Activated T-helper 1 cell treated with anti-CD3 and anti-CD28 coated beads, Interleukin-2, amount 50 U/mL, for 16 hours (primary cell): ENCODE data around the gene GNAL.

Experiments
- DNase-seq, 2 donors: peaks; one replicate each; pipeline ENCODE4 v3.0.0-alpha.2; 2020; ENCODE audit warnings: low read depth in 1 of 2, low spot score in 1 of 2

The GNAL gene

DNA sequence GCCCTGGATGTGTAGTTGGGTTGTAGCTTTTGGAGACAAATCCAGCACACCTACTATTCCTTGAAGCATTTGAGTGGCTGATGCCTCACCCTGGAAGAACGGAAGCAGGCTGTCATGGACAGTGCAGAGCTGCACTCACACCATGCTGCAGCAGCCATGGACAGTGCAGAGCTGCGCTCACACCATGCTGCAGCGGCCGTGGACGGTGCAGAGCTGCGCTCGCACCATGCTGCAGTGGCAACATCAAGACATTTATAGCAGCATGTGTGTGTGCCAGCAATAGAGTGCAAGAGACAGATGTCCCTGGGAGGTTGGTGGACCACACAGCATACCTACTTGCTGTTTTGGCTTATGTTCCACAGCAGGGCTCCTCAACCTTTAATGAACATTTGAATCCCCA, 30.6 kb downstream of the GNAL start:
- no peak for DNase-seq

DNA sequence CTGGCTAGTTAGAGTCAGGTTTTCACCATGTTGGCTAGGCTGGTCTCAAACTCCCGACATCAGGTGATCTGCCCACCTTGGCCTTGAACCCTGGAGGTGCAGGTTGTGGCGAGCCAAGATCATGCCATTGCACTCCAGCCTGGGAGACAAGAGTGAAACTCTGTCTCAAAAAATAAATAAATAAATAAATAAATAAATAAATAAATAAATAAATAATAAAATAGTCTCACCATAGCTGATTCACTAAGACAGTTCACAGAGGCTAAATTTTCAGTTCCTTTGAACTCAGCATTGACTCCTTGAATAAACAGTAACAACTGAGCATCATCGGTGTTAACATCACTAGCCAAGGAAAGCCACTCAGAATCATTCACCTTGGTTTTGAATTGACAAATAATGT, 32.7 kb downstream of the GNAL start:
- DNase-seq: no peak

DNA sequence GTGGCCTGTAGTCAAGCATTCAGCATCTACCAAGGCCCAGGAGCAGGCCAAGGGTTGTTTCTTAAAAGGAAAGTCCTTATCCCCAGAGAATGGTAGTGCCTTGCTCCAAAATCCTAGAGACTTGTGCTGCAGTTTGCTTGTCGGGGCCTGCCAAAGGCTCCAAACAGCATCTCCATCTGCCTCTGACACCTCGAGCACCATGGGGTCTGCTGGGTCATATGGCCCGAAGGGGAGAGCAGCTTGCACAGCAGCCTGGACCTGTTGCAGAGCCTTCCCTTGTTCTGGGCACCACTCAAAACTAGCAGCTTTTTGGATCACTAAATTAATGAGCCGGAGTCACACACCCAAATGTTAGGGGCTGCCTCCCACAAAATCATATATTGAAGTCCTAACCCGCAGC, 35.7 kb downstream of the GNAL start:
- DNase-seq: no peak

GRCh38 chr18:11726556-11726955, 37.5 kb downstream of the GNAL start:
- DNase-seq: no peak

GRCh38 chr18:11728249-11728648, 39.2 kb downstream of the GNAL start:
- no peak for DNase-seq

GRCh38 chr18:11729556-11729955, 40.5 kb downstream of the GNAL start:
- DNase-seq: no peak

- peak; percentile 38 to 54 for DNase-seq
Measured at GRCh38 chr18:11733031-11733430, 44.0 kb downstream of the GNAL start.

- DNase-seq: no peak
Measured at GRCh38 chr18:11736656-11737055, 47.6 kb downstream of the GNAL start.

DNA sequence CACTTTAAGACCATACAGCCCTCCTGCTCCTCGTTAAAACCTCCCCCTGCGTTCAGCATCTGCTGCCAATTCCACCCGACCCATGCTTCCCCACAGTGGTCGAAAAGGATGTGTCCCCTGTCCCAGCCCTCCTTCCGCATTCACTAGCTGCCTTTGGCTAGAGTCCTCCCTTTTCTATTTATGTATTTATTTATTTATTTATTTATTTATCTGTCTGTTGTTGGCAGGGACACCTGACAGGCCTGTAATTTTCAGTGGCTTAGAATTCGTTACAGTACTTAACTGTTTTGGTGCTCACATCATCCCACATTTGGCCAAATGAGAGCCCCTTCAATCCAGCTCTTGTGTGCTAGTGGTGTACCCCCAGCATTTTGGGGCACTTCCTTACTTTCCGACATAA, 50.8 kb downstream of the GNAL start:
- DNase-seq: no peak

DNA sequence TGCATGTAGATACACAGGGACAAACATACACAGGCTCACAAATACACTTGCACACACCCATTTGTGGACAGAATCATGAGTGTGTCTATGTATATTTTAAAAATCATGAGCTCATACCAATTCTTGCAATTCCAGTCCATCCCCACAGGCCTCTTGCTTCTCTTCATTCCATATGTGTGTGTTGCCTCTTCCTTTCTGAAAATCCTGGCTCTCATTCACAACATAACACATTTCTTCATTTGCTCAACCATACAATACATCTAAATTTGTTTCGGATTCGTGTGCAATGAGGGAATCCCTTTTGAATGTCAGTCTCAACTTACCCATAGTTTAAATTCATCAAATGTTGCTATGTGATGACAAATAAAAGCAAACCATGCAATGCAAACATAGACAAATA, 51.4 kb downstream of the GNAL start:
- DNase-seq: no peak

DNA sequence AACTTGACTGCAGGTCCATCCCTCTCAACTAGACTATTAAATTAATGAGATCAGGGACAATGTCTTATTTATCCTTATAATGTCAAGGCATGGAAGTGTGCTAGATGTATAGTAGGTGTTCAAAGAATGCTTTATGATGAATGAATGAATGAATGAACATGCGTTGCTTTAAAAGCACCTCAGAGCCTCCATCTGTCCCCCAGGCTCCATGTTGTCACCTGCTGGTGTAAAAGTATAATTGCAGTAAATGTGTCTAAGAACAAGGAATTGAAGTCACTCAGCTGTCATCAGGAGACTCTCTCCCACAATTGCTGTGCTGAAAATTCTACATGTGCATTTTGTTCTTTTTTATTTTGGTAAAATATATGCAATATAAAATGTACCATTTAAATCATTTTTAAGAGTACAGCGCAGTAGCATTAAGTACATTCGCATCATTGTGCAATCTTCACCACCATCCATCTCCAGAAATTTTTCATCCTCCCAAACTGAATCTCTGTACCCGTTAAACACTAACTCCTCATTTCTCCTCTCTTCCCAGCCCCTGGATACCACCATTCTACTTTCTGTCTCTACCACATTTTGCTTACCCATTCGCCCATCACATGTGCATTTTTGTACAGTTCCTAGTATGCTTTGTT, 52.6 kb downstream of the GNAL start:
- no peak for DNase-seq

DNA sequence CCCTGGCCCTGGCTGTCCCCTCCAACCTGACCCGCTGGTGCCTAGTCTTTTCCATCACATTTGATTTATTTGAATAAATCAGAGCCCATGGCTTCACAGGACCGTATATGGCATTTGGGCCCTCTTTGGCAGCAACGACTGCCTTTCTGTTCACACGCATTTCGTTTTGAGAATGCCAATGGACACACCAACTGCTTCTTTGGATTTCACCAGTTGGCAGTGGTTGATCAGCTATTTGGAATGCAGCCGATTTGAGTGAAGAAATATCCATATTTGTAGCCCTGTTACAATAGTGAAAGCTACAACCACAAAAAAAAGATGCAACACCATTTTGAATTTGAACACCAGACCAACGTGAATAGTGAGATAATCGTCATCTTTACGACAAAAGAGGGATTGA, 56.5 kb downstream of the GNAL start:
- DNase-seq: no peak

GRCh38 chr18:11747286-11747685, 58.2 kb downstream of the GNAL start:
- no peak for DNase-seq

DNA sequence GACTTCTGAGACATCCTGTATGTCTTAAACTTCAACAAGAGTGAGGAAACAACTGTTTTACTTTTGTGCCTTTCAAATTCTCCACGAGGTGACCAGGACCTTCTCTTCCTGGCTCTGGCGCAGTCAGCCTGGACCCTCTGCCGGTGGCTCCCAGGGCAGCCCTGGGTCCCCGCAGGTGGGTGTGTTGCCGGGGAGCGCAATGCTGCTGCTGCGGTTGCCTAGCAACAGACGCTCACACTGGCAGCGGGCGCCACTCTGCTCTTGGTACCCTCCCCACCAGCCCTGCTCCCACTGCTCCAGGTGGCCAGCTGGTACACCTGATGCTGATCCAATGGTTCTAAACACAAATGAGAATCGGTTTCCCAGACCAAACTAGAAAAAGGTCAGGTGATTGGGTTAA, 58.7 kb downstream of the GNAL start:
- no peak for DNase-seq

- no peak for DNase-seq
Measured at GRCh38 chr18:11749305-11749704, 60.2 kb downstream of the GNAL start.

- no peak for DNase-seq
Measured at GRCh38 chr18:11750171-11750570, 61.1 kb downstream of the GNAL start.

DNA sequence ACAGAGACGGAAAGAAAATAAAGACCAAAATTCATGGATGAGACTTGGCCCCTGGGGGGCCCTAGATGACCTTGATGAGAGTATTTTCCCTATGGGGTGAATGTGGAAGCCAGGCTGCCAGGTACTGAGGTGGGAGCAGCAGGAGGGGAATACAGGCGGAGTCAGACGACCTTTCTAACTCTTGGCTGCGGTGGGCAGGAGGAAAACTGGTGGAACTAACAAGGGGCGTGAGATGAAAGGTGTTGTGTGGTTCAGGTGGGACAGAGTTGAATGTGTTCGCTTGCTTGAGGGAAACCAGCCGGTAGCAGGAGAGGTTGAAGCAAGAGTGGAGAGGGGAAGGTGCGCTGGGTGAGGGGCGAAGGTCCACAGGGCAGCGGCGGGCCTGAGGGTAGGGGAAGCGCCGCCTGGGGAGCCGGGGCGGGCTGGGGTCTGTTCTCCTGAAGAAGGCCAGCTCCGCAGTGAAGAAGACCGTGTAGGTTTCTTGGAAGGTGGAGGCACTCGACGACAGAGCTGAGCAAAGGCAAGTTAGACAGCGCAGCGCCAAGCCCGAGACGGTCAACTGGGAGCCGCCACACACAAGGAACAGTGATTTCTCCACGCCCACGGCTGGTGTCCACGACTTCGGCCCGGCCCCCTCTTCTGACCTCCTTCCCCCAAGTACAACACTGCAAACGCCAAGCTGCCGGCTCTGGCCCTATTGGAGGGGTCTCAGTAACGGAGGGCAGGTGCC, 61.7 kb downstream of the GNAL start:
- DNase-seq: no peak

GRCh38 chr18:11751341-11752115, 62.5 kb downstream of the GNAL start:
- no peak for DNase-seq

- DNase-seq: no peak
Measured at GRCh38 chr18:11752116-11752911, 63.2 kb downstream of the GNAL start.

DNA sequence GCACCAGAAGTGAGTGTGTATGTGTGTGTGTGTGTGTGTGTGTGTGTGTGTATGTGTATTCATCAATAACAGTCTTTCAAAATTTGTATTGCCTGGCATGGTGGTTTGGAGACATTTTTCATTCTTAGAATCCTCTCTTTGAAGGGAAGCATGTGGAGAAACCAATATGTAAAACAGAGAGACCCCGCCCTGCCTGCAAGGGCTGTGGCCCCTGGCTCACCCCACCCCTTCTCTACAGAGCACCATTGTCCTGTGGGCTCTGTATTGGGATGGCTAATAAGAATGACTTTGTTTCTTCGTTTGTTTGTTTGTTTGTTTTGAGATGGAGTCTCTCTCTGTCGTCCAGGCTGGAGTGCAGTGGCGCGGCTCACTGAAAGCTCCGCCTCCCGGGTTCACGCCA, 65.9 kb downstream of the GNAL start:
- no peak for DNase-seq

GRCh38 chr18:11757084-11757590, 68.1 kb downstream of the GNAL start:
- DNase-seq: no peak
